ENCODE measurements around the gene TBC1D25.

The TBC1D25 gene

GRCh38 chrX:48606091-48606490 lies 66.6 kb downstream of the TBC1D25 start:
- DNase-seq: no peak

DNA sequence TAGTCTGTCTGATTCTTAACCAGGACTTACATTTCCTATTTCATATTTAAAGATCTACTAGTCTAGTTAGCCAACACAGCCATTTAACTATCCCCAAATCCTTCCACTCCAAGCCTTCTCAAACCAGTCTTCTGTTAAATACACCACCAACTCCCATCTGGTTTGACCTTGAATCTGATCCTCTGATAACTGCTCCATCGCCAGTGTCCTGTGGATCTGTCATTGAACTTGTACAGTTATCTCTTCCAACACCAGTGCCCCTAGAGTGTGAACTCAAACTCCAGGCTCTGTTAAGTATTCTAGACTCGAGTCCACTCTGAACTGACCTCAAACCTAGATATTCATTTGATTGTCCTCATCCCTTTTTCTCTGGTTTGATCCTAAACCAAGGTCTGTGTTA lies 72.2 kb downstream of the TBC1D25 start:
- no peak for DNase-seq
